B cell (primary cell): ENCODE measurements around the gene MAP7. TPM values are rescaled to one million over a fixed set of nuclear protein-coding genes. Genes with fewer than 3 reads are reported as not detected.
"Not testable (repeated sequence)": the region's sequence is repeated elsewhere in the genome, so short reads cannot be mapped to it uniquely, and the experiment has no call there.

ENCODE experiments used
- ATAC-seq: fragments of 200-7000 bp; cut with Tn5 transposase; one replicate; pipeline ENCODE4 v1.10.0; 2021; ENCODE audit warnings: low read depth, mild to moderate bottlenecking, moderate number of reproducible peaks, moderate library complexity
- CTCF ChIA-PET: fragments of 350-600 bp; sonication (Branson Sonifier 250); formaldehyde crosslinking; loops from one replicate; lab custom pipeline; 2021; ENCODE audit warnings: antibody characterized with exemption, inconsistent platforms; lab: Charles Lee
- POLR2A ChIA-PET: fragments of 350-600 bp; sonication (Branson Sonifier 250); formaldehyde crosslinking; loops from one replicate; lab custom pipeline; 2021; ENCODE audit warnings: antibody characterized with exemption; lab: Charles Lee
- DNase-seq: peaks from one replicate; pipeline ENCODE4 v3.0.0; 2013
- H2AFZ ChIP-seq: 2 replicates; pipeline ENCODE4 v1.6.1; 2012; ENCODE audit warnings: mild to moderate bottlenecking, low read depth, low read length; ENCODE audit not compliant: insufficient read depth, poor library complexity, severe bottlenecking
- H3K27ac ChIP-seq, 2 donors: 1 replicate in 1 of 2; 2 replicates in 1 of 2; pipeline ENCODE4 v1.5.1; 2012 to 2013; ENCODE audit warnings: low read length in 2 of 2, mild to moderate bottlenecking in 2 of 2, moderate library complexity in 1 of 2
- H3K27me3 ChIP-seq, 4 experiments: fragments of 200-600 bp in 1 of 4; sonication (generic) in 1 of 4; replicated peaks in 1 of 4; 1 replicate in 2 of 4; 2 replicates in 2 of 4; pipeline versions ENCODE4 v1.6.1 to v1.7.0; 2013 to 2016; ENCODE audit warnings: low read length in 3 of 4, mild to moderate bottlenecking in 2 of 4, mixed read lengths in 1 of 4, moderate library complexity in 1 of 4; ENCODE audit not compliant: insufficient read depth in 4 of 4, control insufficient read depth in 3 of 4; ENCODE audit errors: control extremely low read depth in 1 of 4
- H3K36me3 ChIP-seq, 2 experiments: replicated peaks in 1 of 2; 1 replicate in 1 of 2; 2 replicates in 1 of 2; pipeline versions ENCODE4 v1.6.1 to v1.7.1; 2013; ENCODE audit warnings: low read length in 1 of 2; ENCODE audit not compliant: insufficient read depth in 2 of 2, control insufficient read depth in 1 of 2; ENCODE audit errors: control extremely low read depth in 1 of 2, extremely low read depth in 1 of 2
- H3K4me1 ChIP-seq, 2 donors: fragments of 200-600 bp in 1 of 2; sonication (generic) in 1 of 2; 1 replicate in 1 of 2; 2 replicates in 1 of 2; pipeline versions ENCODE4 v1.5.1 to v1.6.1; 2013 to 2017; ENCODE audit warnings: low read length in 2 of 2; ENCODE audit not compliant: control insufficient read depth in 2 of 2, insufficient read depth in 2 of 2
- H3K4me2 ChIP-seq: replicated peaks from 2 replicates; pipeline ENCODE3; 2012; ENCODE audit warnings: mild to moderate bottlenecking, low read depth, low read length; ENCODE audit not compliant: poor library complexity, severe bottlenecking
- H3K4me3 ChIP-seq, 5 experiments: fragments of 200-600 bp in 1 of 5; sonication (generic) in 1 of 5; 1 replicate in 3 of 5; 2 replicates in 2 of 5; pipeline versions ENCODE4 v1.5.1 to v1.7.0; 2011 to 2016; ENCODE audit warnings: low read length in 4 of 5, mild to moderate bottlenecking in 4 of 5, low read depth in 2 of 5, control low read depth in 1 of 5, moderate library complexity in 1 of 5; ENCODE audit not compliant: insufficient read depth in 1 of 5; ENCODE audit errors: control extremely low read depth in 1 of 5, extremely low read depth in 1 of 5
- H3K79me2 ChIP-seq: fragments of 200-600 bp; sonication (generic); one replicate; pipeline ENCODE4 v1.6.0; 2016; ENCODE audit warnings: low read length; ENCODE audit not compliant: control insufficient read depth, insufficient read depth
- H3K9ac ChIP-seq: fragments of 200-600 bp; sonication (generic); 2 replicates; pipeline ENCODE4 v1.6.1; 2017; ENCODE audit warnings: mild to moderate bottlenecking, low read length, moderate library complexity
- H3K9me3 ChIP-seq, 3 donors: one replicate each; pipeline versions ENCODE4 v1.6.1 to v1.7.1; 2013; ENCODE audit warnings: low read length in 2 of 3; ENCODE audit not compliant: control insufficient read depth in 2 of 3, insufficient read depth in 1 of 3; ENCODE audit errors: control extremely low read depth in 1 of 3
- H4K20me1 ChIP-seq: 2 replicates; pipeline ENCODE4 v1.6.0; 2012; ENCODE audit warnings: mild to moderate bottlenecking, low read length; ENCODE audit not compliant: insufficient read depth, control insufficient read depth, poor library complexity, severe bottlenecking
- H3K27ac Mint-ChIP-seq: one replicate; pipeline ENCODE4 v1.8.0; 2021; ENCODE audit warnings: mixed read lengths
- H3K27me3 Mint-ChIP-seq: one replicate; pipeline ENCODE4 v1.8.0; 2021; ENCODE audit warnings: mixed read lengths
- H3K4me1 Mint-ChIP-seq: one replicate; pipeline ENCODE4 v1.8.0; 2021; ENCODE audit warnings: mixed read lengths
- H3K4me3 Mint-ChIP-seq: one replicate; pipeline ENCODE4 v1.8.0; 2021; ENCODE audit warnings: mixed read lengths
- H3K9me3 Mint-ChIP-seq: one replicate; pipeline ENCODE4 v1.8.0; 2022; ENCODE audit warnings: mixed read lengths; ENCODE audit not compliant: insufficient read depth
- EZH2 ChIP-seq: IDR thresholded peaks from 2 replicates; pipeline ENCODE4 v1.6.1; 2012; ENCODE audit warnings: borderline replicate concordance, low read depth, mild to moderate bottlenecking, moderate library complexity, low read length; ENCODE audit not compliant: insufficient read depth, poor library complexity, severe bottlenecking
- WGBS: methylation state at CpG from one replicate; pipeline ENCODE4 v1.1.5; 2013; ENCODE audit warnings: missing lambda C conversion rate; ENCODE audit not compliant: insufficient coverage; 5-methylcytosine and 5-hydroxymethylcytosine counted together
- intact Hi-C: fragments of 100-400 bp; cut with micrococcal nuclease; formaldehyde crosslinking; loops from one replicate; pipeline ENCODE4 v1.10.0; 2022
- polyA plus RNA-seq: library from polyadenylated mRNA; depleted of rRNA; stranded (reverse); fragments of >200 nt; gene quantifications from 2 replicates; pipeline ENCODE4 v1.2.3, GENCODE V29; 2012
- total RNA-seq, 2 donors: library from RNA; stranded (reverse); fragments of 120-200 nt in 1 of 2; gene quantifications; 1 replicate in 1 of 2; 2 replicates in 1 of 2; pipeline versions ENCODE4 v1.2.3 to v1.2.4, GENCODE V29; 2013 to 2022
- TF ChIP-seq, protein P1 (sequence below): fragments of 200-600 bp; IDR thresholded peaks from one replicate; pipeline ENCODE4 v1.8.0; 2022; ENCODE audit warnings: antibody characterized with exemption, mild to moderate bottlenecking

MAP7 gene
- total and polyA plus RNA-seq, 2 donors (not counting 1 experiment from before 2014, with no cell fraction given), result 0.34 to 0.64 TPM

DNA sequence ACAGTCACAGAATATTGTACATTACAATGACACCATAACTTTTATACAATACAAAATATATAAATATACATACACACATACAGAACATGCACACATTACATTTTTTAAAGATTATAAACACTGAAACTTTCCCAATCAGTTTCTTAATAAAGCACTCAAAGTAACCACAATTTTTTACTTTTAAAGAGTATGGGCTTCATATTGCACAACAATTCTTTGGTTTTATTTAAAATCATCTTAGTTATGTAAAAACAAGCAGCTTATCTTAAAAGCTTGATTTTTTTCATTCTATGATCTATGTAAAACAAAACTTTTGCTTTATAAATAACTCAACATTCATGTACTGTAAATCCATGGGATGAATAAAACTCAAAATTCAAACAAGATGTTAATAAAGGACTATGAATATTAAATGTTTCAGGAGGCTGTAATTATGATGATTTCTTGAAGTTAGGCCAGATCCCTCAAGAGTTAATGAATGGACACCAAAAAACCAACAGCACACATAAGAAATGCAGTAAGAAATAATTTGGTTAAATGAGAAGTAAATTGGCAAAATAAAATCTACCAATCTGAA lies 167.5 kb downstream of the MAP7 start:
- Histone ChIP-seq H3K4me1 (no peaks in the 10 kb centered on the region), H3K27ac (no peak overlapping the region), H3K9ac (no peak overlapping the region), H3K4me2 (no peak overlapping the region), H4K20me1 (no peaks in the 10 kb centered on the region), H3K9me3 (no peaks in the 10 kb centered on the region), H3K27me3 (no peaks in the 10 kb centered on the region), H3K4me3 (no peak overlapping the region), H3K36me3 (no peaks in the 10 kb centered on the region), H3K79me2 (no peaks in the 10 kb centered on the region), H2AFZ (no peak overlapping the region)
- Mint-ChIP-seq H3K27me3 (no peaks in the 10 kb centered on the region), H3K27ac (no peak overlapping the region), H3K9me3 (no peaks in the 10 kb centered on the region), H3K4me1 (no peaks in the 10 kb centered on the region), H3K4me3 (no peak overlapping the region)
- DNase-seq, result no peak
- ChIA-PET POLR2A (no interaction called here), CTCF (no interaction called here)
- ATAC-seq, result no peak
- no peak for TF ChIP-seq EZH2
- TF ChIP-seq, protein P1, sequence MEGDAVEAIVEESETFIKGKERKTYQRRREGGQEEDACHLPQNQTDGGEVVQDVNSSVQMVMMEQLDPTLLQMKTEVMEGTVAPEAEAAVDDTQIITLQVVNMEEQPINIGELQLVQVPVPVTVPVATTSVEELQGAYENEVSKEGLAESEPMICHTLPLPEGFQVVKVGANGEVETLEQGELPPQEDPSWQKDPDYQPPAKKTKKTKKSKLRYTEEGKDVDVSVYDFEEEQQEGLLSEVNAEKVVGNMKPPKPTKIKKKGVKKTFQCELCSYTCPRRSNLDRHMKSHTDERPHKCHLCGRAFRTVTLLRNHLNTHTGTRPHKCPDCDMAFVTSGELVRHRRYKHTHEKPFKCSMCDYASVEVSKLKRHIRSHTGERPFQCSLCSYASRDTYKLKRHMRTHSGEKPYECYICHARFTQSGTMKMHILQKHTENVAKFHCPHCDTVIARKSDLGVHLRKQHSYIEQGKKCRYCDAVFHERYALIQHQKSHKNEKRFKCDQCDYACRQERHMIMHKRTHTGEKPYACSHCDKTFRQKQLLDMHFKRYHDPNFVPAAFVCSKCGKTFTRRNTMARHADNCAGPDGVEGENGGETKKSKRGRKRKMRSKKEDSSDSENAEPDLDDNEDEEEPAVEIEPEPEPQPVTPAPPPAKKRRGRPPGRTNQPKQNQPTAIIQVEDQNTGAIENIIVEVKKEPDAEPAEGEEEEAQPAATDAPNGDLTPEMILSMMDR, result no peak
- intact Hi-C loops, result no loop called here

DNA sequence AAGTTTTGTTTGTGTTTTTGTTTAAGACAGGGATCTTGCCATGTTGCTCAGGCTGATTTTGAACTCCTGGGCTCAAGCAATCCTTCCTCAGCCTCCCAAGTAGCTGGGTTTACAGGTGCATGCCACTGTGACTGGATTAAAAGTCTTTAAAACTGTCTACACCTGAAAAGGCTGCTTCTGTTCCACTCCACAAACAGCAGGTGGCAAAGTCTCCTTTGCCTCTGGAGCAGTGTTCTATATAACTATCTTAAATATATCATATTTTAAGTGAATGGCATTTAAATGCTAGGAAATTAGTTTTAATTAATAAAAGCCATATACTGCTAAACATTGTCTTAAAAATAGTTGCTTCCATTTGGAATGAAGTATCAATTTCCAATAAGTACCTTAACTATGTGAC lies 171.3 kb downstream of the MAP7 start:
- peaks cover 15% of the 10 kb centered on the region for H3K27me3 Mint-ChIP-seq
- no peaks in the 10 kb centered on the region for H3K4me1 ChIP-seq
- H3K4me3 ChIP-seq, result no peak overlapping the region
- no peak overlapping the region for H3K27ac ChIP-seq
- H3K9ac ChIP-seq, result no peak overlapping the region
- ChIA-PET CTCF (no interaction called here), POLR2A (no interaction called here)
- DNase-seq (no peak), ATAC-seq (no peak)
- intact Hi-C loops, result no loop called here
- H3K79me2 ChIP-seq, result no peaks in the 10 kb centered on the region
- H3K4me1 Mint-ChIP-seq, result no peaks in the 10 kb centered on the region
- H3K4me2 ChIP-seq, result no peak overlapping the region
- no peaks in the 10 kb centered on the region for H3K9me3 Mint-ChIP-seq
- no peaks in the 10 kb centered on the region for H3K36me3 ChIP-seq
- H3K27me3 ChIP-seq, result no peaks in the 10 kb centered on the region
- no peaks in the 10 kb centered on the region for H3K9me3 ChIP-seq
- H2AFZ ChIP-seq, result no peak overlapping the region
- no peak overlapping the region for H3K27ac Mint-ChIP-seq
- no peak overlapping the region for H3K4me3 Mint-ChIP-seq
- H4K20me1 ChIP-seq, result no peaks in the 10 kb centered on the region
- TF ChIP-seq, protein P1, result no peak
- TF ChIP-seq EZH2, result no peak

DNA sequence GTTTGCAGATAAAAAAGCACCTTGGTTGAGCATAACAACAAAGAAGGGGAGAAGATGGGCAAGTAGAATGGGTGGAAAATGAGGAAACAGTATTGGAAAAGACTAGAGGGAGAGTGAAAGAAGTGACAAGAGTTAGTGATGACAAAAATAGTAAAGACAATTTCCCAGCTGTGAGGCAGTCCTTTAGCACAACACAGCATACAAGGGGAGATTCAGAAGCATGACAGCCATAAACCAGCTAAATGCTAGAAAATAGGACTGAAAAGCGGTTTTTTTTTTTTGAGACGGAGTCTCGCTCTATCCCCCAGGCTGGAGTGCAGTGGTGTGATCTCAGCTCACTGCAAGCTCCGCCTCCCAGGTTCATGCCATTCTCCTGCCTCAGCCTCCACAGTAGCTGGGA lies 174.4 kb downstream of the MAP7 start:
- peaks cover 30% of the 10 kb centered on the region for H3K27me3 Mint-ChIP-seq
- H3K9me3 Mint-ChIP-seq, CTCF ChIA-PET, H3K4me1 ChIP-seq, H3K4me3 Mint-ChIP-seq, intact Hi-C loops, H3K9ac ChIP-seq, H3K27ac Mint-ChIP-seq, ATAC-seq, H3K27me3 ChIP-seq, H4K20me1 ChIP-seq, H3K9me3 ChIP-seq, H3K27ac ChIP-seq, H3K79me2 ChIP-seq, H3K36me3 ChIP-seq, POLR2A ChIA-PET, H3K4me1 Mint-ChIP-seq, DNase-seq, H2AFZ ChIP-seq, H3K4me2 ChIP-seq, H3K4me3 ChIP-seq: not testable (repeated sequence)
- WGBS, result 93% methylated on average over 2 of the region's 4 CpGs
